ENCODE results near the gene ESR2.
"Not testable (repeated sequence)": the region's sequence is repeated elsewhere in the genome, so short reads cannot be mapped to it uniquely, and the experiment has no call there.

Gene ESR2

DNA sequence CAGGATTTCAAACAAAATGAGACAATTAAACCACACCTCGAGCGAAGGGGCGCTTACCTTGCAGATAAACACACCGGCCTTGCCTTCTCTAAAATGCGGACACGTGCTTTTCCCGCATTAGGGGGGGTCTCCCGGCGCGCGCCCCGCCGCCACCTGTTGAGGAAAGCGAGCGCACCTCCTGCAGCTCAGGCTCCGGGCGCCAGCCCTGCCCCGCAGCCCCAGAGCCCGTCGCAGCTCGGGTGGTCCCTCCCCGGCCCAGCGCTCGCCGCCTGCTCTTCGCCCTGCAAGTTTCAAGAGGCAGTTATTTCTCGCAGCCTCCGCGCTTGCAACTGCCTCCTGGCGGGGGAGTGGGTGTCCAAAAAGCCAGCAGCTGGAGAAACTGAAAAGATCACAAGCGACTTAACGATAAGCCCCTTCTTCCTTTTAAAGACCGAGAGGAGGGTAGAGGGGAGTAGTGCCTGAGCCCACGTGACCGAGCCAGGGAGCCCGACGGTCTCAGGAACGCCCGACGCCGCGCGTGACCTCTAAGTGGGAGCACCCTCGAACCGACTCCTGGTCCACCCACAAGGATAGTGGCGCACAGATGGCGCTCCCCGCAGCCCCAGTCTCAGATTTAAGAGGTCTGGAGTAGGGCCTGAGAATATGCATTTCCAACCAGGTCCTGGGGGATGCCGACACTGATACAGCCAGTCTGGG is at the start of gene ESR2:
Gene ESR2 (minus strand): TSS at position 396 of the 696 bp plus-strand sequence. CDS start 11,386 bp downstream, outside the sequence.
- DNase-seq = no peak

DNA sequence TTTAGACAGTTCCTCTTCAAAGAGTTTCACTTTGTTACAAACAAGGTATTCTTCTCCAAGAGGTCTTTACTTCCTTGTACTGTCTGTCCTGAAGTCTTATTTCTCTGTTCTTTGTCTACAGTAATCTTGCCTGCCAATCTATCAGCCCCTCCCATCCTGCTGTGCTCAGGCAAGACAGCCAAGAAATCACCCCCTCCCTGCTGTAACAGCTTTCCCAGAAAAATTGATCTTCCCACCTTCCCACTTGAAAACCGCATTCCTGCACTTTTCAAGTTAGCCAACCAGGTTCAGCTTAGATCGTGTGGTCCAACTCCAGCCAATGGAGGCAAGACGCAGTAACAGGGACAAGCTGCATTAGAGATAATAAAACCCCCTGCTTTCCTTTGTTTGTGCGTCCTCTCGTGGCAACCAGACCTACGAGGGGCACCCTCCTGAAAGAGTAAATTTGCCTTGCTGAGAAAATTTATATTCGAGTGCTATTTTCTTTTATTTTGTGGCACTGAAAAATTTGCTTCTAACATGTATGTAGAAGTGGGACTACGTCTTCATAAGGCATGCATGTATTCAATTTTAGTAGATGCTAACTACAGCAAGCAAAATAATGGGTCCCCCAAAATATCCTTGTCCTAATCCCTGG is 46.5 kb upstream of the ESR2 start:
- no peak for DNase-seq

DNA sequence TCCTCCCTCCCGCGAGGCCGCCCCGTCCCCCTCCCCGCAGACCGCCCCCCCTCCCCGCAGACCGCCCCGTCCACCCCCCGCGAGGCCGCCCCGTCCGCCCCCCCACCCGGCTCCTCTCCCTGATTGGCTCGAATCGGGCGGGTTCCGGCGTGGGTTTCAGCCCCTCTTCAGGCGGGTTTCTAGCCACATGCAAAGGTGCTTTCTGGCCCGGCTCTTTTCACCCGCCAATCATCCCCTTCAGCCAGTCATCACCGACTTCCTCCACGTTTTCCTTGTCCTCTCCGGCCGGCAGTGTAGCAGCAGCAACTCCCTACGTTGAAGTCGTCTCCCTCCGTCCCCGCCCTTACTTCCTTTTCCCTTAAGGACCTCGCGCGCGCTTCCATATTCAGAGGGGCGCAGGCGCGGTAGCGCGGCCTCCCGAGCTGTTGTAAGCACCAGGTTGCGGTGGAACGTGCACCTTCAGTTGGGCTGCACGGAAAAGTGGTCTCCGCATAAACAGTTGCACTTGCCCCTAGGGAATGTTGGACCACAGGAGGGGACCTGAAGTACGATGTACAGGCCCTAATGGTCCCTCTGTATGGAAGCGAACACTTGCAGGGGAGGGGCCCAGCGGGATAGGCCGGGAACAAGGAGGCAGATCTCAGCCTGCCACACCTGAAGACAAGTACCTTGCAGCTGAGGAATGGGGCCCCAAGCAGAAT is 44.6 kb upstream of the ESR2 start:
- DNase-seq = peak; percentile 98

GRCh38 chr14:64337888-64338615 is 43.9 kb upstream of the ESR2 start:
- peak; percentile 92 for DNase-seq

- DNase-seq = no peak
These were observed 35.0 kb upstream of the ESR2 start for GRCh38 chr14:64329149-64329548.

GRCh38 chr14:64326502-64326901 is 32.3 kb upstream of the ESR2 start:
- no peak for DNase-seq

GRCh38 chr14:64324895-64325294 is 30.7 kb upstream of the ESR2 start:
- peak; percentile 35 for DNase-seq

DNA sequence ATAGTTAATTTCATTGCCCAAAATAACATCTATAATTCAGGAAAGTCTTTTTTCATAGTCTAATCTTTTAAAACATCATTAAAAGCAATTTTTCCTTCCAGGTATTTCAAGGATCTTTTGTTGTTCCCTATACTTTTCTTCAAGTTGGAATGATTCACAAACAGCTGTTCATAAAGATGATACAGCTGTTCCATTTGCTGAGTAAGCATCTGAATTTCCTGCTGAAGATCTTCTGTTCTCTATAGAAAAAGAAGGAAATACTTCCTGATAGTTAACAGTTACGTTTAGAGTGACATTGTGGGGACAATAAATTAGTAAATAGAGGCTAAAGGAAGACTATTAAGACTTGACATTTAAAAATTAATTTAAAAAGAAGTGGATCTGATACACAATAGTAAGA is 30.3 kb upstream of the ESR2 start:
- no peak for DNase-seq

DNA sequence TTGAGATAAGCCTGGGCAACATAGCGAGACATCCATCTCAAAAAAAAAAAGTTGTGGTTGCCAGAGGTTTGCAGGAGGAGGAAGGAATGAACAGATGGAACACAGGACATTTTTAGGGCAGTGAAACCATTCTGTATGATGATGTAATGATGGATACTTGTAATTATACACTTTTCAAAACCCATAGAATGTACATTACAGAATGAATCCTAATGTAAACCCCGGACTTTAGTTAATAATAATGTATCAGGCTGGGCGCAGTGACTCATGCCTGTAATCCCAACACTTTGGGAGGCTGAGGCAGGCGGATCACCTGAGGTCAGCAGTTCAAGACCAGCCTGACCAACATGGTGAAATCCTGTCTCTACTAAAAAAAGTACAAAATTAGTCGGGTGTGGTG is 26.2 kb upstream of the ESR2 start:
- DNase-seq = not testable (repeated sequence)

DNA sequence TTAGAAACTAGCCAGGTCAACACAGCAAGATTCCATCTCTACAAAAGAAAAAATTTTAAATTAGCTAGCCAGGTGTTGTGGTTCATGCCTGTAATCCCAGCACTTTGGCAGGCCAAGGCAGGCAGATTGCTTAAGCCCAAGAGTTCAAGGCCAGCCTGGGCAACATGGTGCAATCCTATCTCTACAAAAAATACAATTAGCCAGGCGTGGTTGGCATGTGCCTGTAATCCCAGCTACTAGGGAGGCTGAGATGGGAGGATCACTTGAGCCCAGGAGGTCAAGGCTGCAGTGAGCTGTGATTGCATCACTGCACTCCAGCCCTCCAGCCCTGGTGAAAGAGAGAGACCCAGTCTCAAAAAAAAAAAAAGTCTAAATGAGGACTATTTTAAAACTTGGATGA is 24.5 kb upstream of the ESR2 start:
- DNase-seq = not testable (repeated sequence)

- peak; percentile 62 for DNase-seq
These were observed 9.3 kb upstream of the ESR2 start for GRCh38 chr14:64303471-64303917.

DNA sequence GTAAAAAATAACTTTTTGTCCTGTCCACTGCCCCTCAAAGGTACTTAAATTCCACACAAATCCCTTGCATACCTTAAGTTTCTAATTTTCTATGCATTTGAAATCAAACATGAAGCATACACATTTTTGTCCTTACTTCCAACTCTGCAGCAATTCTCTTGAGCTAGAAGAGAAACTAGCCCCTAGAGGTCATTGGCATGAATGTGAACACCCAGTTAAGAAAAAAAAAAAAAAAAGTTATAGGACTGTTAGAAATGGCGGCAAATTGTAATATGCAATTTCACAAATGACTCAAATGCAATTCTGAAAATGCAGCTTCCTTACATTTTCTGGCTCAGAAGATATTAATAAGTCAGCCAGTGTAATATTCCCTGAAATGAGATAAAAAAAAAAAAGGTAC is 4.6 kb upstream of the ESR2 start:
- no peak for DNase-seq

GRCh38 chr14:64296561-64296960 is 2.4 kb upstream of the ESR2 start:
- no peak for DNase-seq

GRCh38 chr14:64294672-64295413 is 672 bp upstream of the ESR2 start:
- peak; percentile 6 for DNase-seq

- no peak for DNase-seq
These were observed 2.0 kb downstream of the ESR2 start for GRCh38 chr14:64292197-64292596.

DNA sequence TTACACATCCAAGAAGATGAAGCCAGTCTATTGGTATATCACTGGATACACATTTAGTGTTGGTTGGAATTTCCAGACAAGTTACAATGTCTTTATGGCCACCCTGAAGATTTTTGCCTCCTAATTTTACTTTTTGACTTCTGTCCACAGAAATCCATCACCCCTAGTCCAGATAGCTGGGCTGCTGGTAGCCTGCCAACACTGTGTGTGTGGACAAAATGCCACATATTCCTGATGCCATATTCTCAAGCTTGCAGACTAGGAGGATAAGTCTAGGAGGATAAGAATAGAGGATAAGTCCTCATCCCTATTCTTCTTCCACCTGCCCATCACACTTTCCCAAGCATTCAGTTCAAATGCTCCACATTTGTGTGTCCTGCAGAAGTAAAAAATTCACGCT is 4.6 kb downstream of the ESR2 start:
- no peak for DNase-seq

DNA sequence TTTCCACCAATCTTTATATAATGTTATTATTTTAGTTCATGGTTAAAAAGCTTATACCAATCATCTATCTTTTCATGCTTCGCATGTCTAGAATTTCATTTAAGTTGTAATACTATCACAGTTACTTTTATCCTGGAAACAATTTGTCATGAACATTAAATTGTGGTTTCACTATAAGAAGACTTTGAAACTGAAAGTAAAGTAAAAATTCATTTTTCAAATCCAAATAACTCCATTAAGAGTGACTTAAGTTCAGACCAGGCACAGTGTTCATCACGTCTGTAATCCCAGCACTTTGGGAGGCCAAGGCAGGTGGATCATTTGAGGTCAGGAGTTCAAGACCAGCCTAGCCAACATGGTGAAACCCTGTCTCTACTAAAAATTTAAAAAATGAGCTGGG is 12.4 kb downstream of the ESR2 start:
- no peak for DNase-seq

- no peak for DNase-seq
These were observed 14.2 kb downstream of the ESR2 start for GRCh38 chr14:64279704-64280668.

GRCh38 chr14:64278458-64278857 is 15.7 kb downstream of the ESR2 start:
- no peak for DNase-seq

DNA sequence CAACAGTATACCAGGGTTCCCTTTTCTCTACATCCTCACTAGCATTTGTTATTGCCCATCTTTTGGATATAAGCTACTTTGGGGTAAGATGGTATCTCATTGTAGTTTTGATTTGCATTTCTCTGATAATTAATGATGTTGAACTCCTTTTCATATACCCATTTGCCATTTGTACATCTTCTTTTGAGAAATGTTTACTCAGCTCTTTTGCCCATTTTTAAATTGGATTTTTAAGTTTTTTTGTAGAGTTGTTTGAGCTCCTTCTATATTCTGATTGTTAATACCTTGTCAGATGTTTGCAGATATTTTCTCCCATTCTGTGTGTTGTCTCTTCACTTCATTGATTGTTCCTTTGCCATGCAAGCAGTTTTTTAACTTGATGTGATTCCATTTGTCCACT is 22.2 kb downstream of the ESR2 start:
- DNase-seq = no peak

DNA sequence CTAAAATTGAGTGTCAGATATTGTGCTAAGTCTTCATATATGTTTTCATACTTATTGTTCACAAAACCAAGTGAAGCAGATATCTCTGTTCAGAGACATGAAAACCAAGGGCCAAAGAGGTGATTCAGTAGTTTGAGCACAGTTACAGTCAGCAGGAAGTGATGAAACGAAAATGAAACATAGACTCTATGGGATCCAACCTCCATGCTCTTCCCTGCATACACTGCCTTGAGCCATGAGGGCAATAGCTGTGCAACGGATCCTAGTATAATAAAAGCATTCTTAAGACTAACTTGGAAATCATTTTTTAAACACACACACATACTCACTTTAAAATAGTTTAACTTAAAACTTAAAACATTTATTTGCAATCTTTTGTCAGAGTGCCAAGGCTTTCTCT is 27.9 kb downstream of the ESR2 start:
- no peak for DNase-seq

Measured in SHP77 treated with DMSO at 0.1 percent for 48 hours (cell line).